CD1c-positive myeloid dendritic cell (primary cell): ENCODE measurements around the gene ATF6.

ENCODE experiments used
- DNase-seq: peaks from one replicate; pipeline ENCODE4 v3.0.0-alpha.2; 2016; ENCODE audit errors: extremely low spot score

The ATF6 gene

GRCh38 chr1:162003061-162003829, 237.1 kb downstream of the ATF6 start:
- no peak for DNase-seq

GRCh38 chr1:162003830-162004215, 237.7 kb downstream of the ATF6 start:
- DNase-seq = peak; percentile 39

GRCh38 chr1:162004441-162004950, 238.4 kb downstream of the ATF6 start:
- no peak for DNase-seq

GRCh38 chr1:162006081-162006480, 240.0 kb downstream of the ATF6 start:
- DNase-seq = no peak

- DNase-seq = no peak
These were observed 241.3 kb downstream of the ATF6 start for GRCh38 chr1:162007466-162007865.

- no peak for DNase-seq
These were observed 242.7 kb downstream of the ATF6 start for GRCh38 chr1:162008799-162009198.

GRCh38 chr1:162009501-162010174, 243.5 kb downstream of the ATF6 start:
- no peak for DNase-seq

- no peak for DNase-seq
These were observed 244.0 kb downstream of the ATF6 start for GRCh38 chr1:162010175-162010506.

GRCh38 chr1:162011337-162012012, 245.4 kb downstream of the ATF6 start:
- no peak for DNase-seq

- DNase-seq = no peak
These were observed 247.2 kb downstream of the ATF6 start for GRCh38 chr1:162013289-162013688.
